Measurements from ENCODE around the gene DOCK3. TPM values are rescaled to one million over a fixed set of nuclear protein-coding genes. Genes with fewer than 3 reads are reported as not detected.

The DOCK3 gene
- total RNA-seq, 1 donor, result under 0.01 TPM

DNA sequence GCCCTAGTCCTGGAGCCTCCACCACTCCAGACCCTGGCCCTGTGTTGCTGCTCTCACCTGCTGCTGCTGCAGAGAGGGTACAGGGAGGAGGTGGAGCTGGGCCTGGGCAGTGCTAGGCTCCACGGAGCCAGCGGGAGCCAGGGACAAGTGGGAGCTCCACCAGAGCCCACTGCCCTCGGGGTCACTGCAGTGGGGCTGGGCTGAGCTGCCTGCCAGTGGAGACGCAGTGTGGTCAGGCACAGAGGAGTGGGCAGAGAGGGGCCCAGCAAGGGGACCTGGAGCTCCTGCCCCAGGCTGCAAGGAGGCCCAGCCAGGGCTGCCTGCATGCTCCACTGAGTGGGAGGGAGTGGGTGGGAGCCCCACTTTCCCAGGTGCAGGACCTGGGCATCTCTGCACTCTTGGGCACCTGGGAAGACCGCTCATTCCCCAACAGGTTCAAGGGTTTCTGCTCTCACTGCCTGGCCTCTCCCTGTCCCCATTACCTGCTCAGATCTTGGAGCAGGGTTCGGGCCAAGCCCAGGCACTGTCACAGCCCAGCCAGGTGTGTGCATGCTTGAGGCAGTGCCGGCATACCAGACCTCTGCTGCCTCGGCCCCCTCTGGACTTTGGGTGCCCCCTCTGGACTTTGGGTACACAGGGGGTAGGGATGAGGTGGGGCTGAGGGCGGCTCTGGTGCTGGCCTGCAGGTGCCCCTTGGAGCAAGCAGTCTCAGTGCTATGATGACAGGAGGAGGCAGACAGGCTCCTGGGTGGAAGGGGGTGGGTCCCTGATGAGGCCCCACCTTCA, 308.0 kb downstream of the DOCK3 start:
- no peak overlapping the region for H3K4me3 ChIP-seq (ENCODE audit: low read depth, low read length)
- no peak for DNase-seq (ENCODE audit: low read depth)
- TF ChIP-seq, protein P1, sequence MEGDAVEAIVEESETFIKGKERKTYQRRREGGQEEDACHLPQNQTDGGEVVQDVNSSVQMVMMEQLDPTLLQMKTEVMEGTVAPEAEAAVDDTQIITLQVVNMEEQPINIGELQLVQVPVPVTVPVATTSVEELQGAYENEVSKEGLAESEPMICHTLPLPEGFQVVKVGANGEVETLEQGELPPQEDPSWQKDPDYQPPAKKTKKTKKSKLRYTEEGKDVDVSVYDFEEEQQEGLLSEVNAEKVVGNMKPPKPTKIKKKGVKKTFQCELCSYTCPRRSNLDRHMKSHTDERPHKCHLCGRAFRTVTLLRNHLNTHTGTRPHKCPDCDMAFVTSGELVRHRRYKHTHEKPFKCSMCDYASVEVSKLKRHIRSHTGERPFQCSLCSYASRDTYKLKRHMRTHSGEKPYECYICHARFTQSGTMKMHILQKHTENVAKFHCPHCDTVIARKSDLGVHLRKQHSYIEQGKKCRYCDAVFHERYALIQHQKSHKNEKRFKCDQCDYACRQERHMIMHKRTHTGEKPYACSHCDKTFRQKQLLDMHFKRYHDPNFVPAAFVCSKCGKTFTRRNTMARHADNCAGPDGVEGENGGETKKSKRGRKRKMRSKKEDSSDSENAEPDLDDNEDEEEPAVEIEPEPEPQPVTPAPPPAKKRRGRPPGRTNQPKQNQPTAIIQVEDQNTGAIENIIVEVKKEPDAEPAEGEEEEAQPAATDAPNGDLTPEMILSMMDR (IDR thresholded peaks at IDR 0.05; ENCODE audit: insufficient read depth, low read depth, low read length), result no peak

DNA sequence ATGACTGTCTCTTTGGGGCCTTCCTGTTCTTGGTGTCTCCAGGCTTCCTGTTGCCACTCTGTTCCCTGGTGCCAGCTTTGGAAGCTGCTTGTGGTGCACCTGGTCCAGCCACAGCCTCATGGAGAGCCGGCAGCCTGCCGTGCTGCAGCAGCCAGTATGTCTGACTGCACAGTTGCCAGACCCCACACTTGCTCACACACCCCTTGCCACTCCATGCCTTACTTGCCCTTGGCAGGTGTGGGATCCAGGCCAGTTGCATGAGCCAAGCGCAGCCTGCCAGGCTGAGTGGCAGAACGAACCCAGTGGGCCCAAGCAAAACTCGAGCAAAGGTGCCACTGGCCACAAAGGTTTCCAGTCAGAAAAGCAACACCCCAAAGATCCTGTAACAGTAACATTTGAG, 309.2 kb downstream of the DOCK3 start:
- TF ChIP-seq, protein P1 (IDR thresholded peaks at IDR 0.05; ENCODE audit: insufficient read depth, low read depth, low read length), result no peak
- no peak for DNase-seq (ENCODE audit: low read depth)
- no peak overlapping the region for H3K4me3 ChIP-seq (ENCODE audit: low read depth, low read length)

DNA sequence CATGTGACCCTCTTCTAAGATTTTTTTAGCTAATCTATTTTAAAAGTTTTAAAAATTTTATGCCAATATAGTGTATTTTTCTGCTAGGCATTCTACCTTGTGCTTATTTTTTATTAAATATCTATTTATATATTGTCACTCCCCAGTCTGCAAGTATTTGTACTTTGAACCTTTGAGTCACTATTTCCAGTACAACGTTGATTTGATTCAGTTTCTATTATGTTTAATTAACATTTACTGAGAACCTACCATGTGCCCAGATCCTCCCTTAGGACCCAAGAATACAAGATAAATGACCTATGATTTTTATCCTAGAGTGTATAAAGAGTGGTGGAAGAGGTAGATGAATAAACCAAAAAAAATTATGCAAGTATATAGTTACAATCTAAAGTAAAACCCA, 311.2 kb downstream of the DOCK3 start:
- TF ChIP-seq, protein P1 (IDR thresholded peaks at IDR 0.05; ENCODE audit: insufficient read depth, low read depth, low read length), result no peak
- DNase-seq (ENCODE audit: low read depth), result no peak
- no peak overlapping the region for H3K4me3 ChIP-seq (ENCODE audit: low read depth, low read length)

DNA sequence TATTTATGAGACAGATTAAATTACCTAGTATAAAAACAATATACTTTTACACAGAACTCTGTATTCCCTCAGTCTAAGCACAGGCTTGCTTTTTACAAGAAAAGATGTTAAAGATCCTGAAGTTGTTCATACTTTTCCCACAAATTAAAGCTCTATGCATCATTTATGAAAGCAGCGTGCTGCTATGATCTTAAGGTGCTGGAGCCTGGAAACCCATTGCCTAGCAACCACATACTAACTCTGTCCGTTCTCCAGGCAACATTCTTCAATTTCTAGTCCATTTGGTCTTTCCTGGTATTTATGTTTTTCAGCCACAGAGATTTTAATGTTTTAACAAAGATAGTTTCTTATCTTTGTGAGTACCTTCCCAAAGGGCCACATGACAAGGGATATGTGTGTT, 312.0 kb downstream of the DOCK3 start:
- no peak for DNase-seq (ENCODE audit: low read depth)
- H3K4me3 ChIP-seq (ENCODE audit: low read depth, low read length), result no peak overlapping the region
- TF ChIP-seq, protein P1 (IDR thresholded peaks at IDR 0.05; ENCODE audit: insufficient read depth, low read depth, low read length), result no peak

DNA sequence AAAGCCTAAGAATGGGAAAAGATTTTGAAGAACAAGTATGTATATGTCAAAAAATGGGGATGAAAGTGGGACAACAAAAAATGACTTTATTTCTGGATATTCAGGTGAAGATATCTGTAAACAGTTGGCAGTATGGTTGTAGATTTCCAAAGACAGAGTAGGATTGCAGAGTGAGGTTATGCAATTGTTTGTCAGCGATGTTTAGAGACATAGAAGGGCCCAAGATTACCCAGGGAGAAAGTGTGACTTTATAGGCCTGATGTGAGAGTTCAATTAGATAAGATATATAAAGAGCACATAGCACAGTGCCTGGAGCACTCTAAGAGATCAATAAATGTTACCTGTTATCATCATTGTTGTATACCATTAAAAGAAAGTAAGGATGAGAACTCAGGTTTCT, 319.8 kb downstream of the DOCK3 start:
- H3K4me3 ChIP-seq (ENCODE audit: low read depth, low read length), result no peak overlapping the region
- TF ChIP-seq, protein P1 (IDR thresholded peaks at IDR 0.05; ENCODE audit: insufficient read depth, low read depth, low read length), result no peak
- DNase-seq (ENCODE audit: low read depth), result no peak

DNA sequence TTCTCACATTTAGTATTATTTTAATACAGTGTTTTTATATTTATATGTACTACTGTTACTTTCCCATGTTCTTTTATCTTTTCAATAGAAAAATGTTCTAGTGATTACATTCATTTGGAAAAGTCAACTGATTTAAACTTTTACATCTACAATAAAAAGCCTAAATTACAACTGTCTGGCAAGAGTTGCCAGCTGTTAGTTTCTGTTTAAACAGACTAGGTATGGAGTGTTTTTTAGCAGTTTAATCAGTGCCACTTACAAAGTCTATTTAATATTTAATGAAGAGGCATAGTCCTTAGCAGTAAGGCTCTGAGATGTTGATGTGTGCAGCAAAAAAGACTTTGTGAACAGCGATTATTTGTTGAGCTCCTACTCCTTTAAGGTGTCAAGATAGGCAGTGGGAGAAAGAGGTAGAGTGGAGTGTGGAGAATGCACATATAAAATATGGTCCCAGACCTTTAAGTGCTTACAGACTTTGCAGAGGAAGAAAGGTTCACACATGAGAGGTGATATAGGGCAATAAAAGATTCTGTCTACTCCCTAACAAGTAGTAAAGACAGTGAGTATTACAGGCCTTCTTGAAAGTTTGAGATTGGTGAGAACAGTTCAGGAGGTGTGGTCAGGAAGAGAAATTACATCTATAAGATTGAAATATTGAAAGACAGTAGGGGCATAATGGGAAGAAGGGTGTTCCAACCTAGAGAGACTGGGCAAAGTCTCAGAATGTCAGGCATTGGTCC, 320.5 kb downstream of the DOCK3 start:
- H3K4me3 ChIP-seq (ENCODE audit: low read depth, low read length), result no peak overlapping the region
- TF ChIP-seq, protein P1 (IDR thresholded peaks at IDR 0.05; ENCODE audit: insufficient read depth, low read depth, low read length), result no peak
- no peak for DNase-seq (ENCODE audit: low read depth)
